Endothelial cell of umbilical vein (primary cell): ENCODE data around the gene DCLK2. TPM values are rescaled to one million over a fixed set of nuclear protein-coding genes. Genes with fewer than 3 reads are reported as not detected.

Experiments used
- BruUV-seq: library from RNA; stranded (reverse); fragments of 400-500 nt; replicated peaks from 2 replicates; lab custom pipeline; 2021; lab: Mats Ljungman, UMichigan
- CTCF ChIA-PET: fragments of 300-600, 350-600 bp; sonication (Branson Sonifier 250); formaldehyde crosslinking; loops from one replicate; lab custom pipeline; 2021; ENCODE audit warnings: antibody characterized with exemption, inconsistent platforms; lab: Charles Lee
- POLR2A ChIA-PET: fragments of 300-600, 350-600 bp; sonication (Branson Sonifier 250); formaldehyde crosslinking; loops from one replicate; lab custom pipeline; 2021; ENCODE audit warnings: antibody characterized with exemption, inconsistent platforms; lab: Charles Lee
- DNase-seq: peaks from one replicate; pipeline ENCODE4 v3.0.0-alpha.2; 2011; ENCODE audit warnings: low read depth, low spot score
- FAIRE-seq: peaks from 2 replicates; lab custom pipeline; 2011; peaks lifted over from hg19 to GRCh38; lab: Jason Lieb, UNC
- H2AFZ ChIP-seq: 2 replicates; pipeline ENCODE4 v1.6.0; 2012; ENCODE audit warnings: low read depth, low read length, control low read depth, inconsistent platforms
- H3K27ac ChIP-seq: 2 replicates; pipeline ENCODE4 v1.5.1; 2011; ENCODE audit warnings: low read depth, mild to moderate bottlenecking, control low read depth, low read length, moderate library complexity; ENCODE audit not compliant: insufficient read depth
- H3K27me3 ChIP-seq, 2 experiments: 2 replicates each; pipeline versions ENCODE4 v1.6.0 to v1.6.1; 2011; ENCODE audit warnings: low read length in 2 of 2, mixed read lengths in 1 of 2; ENCODE audit not compliant: control insufficient read depth in 2 of 2, insufficient read depth in 2 of 2
- H3K36me3 ChIP-seq, 2 experiments: 2 replicates in 1 of 2; 3 replicates in 1 of 2; pipeline ENCODE4 v1.5.1; 2011; ENCODE audit warnings: low read length in 2 of 2, mild to moderate bottlenecking in 1 of 2, moderate library complexity in 1 of 2; ENCODE audit not compliant: control insufficient read depth in 2 of 2, insufficient read depth in 2 of 2; ENCODE audit errors: extremely low read depth in 1 of 2
- H3K4me1 ChIP-seq: 3 replicates; pipeline ENCODE4 v1.5.1; 2011; ENCODE audit warnings: mild to moderate bottlenecking, low read length; ENCODE audit not compliant: control insufficient read depth, insufficient read depth; ENCODE audit errors: extremely low read depth
- H3K4me2 ChIP-seq: 2 replicates; pipeline ENCODE4 v1.6.1; 2011; ENCODE audit warnings: low read length, control low read depth, mixed read lengths; ENCODE audit not compliant: insufficient read depth
- H3K4me3 ChIP-seq, 3 experiments: fragments of 200-600 bp in 1 of 3; sonication (generic), shearing (Covaris generic) in 1 of 3; replicated peaks in 1 of 3; 2 replicates each; pipeline ENCODE4 v1.5.1; 2011 to 2016; ENCODE audit warnings: control low read depth in 3 of 3, low read length in 3 of 3, mild to moderate bottlenecking in 2 of 3, inconsistent platforms in 1 of 3, low read depth in 1 of 3, moderate library complexity in 1 of 3; ENCODE audit not compliant: insufficient read depth in 1 of 3
- H3K79me2 ChIP-seq: 2 replicates; pipeline ENCODE4 v1.6.0; 2012; ENCODE audit warnings: low read length, inconsistent platforms; ENCODE audit not compliant: control insufficient read depth, insufficient read depth
- H3K9ac ChIP-seq: replicated peaks from 2 replicates; pipeline ENCODE3; 2011; ENCODE audit warnings: low read length, control low read depth; ENCODE audit not compliant: insufficient read depth; ENCODE audit errors: extremely low read depth
- H3K9me1 ChIP-seq: replicated peaks from 3 replicates; pipeline ENCODE4 v1.6.0; 2011; ENCODE audit warnings: mild to moderate bottlenecking, low read length; ENCODE audit not compliant: control insufficient read depth, insufficient read depth; ENCODE audit errors: extremely low read depth
- H3K9me3 ChIP-seq: replicated peaks from 2 replicates; pipeline ENCODE4 v1.5.1; 2012; ENCODE audit warnings: low read length, inconsistent platforms; ENCODE audit not compliant: control insufficient read depth, insufficient read depth
- H4K20me1 ChIP-seq: replicated peaks from 2 replicates; pipeline ENCODE3; 2011; ENCODE audit warnings: mild to moderate bottlenecking, low read length; ENCODE audit not compliant: control insufficient read depth, insufficient read depth; ENCODE audit errors: extremely low read depth
- CTCF ChIP-seq, 2 donors: IDR thresholded peaks; 1 replicate in 1 of 2; 2 replicates in 1 of 2; pipeline ENCODE4 v1.5.1; 2011; ENCODE audit warnings: low read length in 2 of 2, mild to moderate bottlenecking in 2 of 2, moderate library complexity in 2 of 2, control low read depth in 1 of 2, inconsistent platforms in 1 of 2, low read depth in 1 of 2; ENCODE audit not compliant: insufficient read depth in 1 of 2; ENCODE audit errors: extremely low read depth in 1 of 2
- FOS ChIP-seq: IDR thresholded peaks from 2 replicates; pipeline ENCODE4 v1.6.1; 2011; ENCODE audit warnings: mild to moderate bottlenecking, low read length, moderate library complexity, borderline replicate concordance; ENCODE audit not compliant: insufficient read depth
- GATA2 ChIP-seq: IDR thresholded peaks from 2 replicates; pipeline ENCODE4 v1.7.0; 2011; ENCODE audit warnings: low read depth, mild to moderate bottlenecking, moderate library complexity, mixed read lengths, low read length; ENCODE audit not compliant: insufficient read length, insufficient read depth
- MYC ChIP-seq: IDR thresholded peaks from one replicate; pipeline ENCODE4 v1.6.1; 2011; ENCODE audit warnings: mild to moderate bottlenecking, low read depth, low read length
- dilution Hi-C: fragments of 300-500 bp; cut with MboI; formaldehyde crosslinking; loops from one replicate; pipeline ENCODE4 v1.15.0; 2019; ENCODE audit warnings: low sequenced_read_pairs; ENCODE audit not compliant: extremely low pct_ligation_motif_present
- intact Hi-C: fragments of 100-400 bp; cut with micrococcal nuclease; formaldehyde crosslinking; loops from one replicate; pipeline ENCODE4 v1.10.0; 2022
- polyA plus RNA-seq, 4 experiments: library from polyadenylated mRNA; depleted of rRNA in 3 of 4; stranded (reverse) in 3 of 4; unstranded in 1 of 4; fragments of >200 nt; gene quantifications; 2 replicates each; pipeline versions ENCODE4 v1.2.1 to v1.2.3, GENCODE V29; 2011 to 2012; ENCODE audit warnings: missing spikeins in 1 of 4
- total RNA-seq: library from RNA; stranded (reverse); gene quantifications from 2 replicates; pipeline ENCODE4 v1.2.3, GENCODE V29; 2021
- TF ChIP-seq, protein P1 (sequence below): IDR thresholded peaks from 2 replicates; pipeline ENCODE4 v1.6.1; 2011; ENCODE audit not compliant: insufficient read depth, insufficient read length

DCLK2 gene
- total and polyA plus RNA-seq, 2 donors (not counting 3 experiments of a cell fraction or from before 2014, with no cell fraction given) = 1.7 to 4.7 TPM

DNA sequence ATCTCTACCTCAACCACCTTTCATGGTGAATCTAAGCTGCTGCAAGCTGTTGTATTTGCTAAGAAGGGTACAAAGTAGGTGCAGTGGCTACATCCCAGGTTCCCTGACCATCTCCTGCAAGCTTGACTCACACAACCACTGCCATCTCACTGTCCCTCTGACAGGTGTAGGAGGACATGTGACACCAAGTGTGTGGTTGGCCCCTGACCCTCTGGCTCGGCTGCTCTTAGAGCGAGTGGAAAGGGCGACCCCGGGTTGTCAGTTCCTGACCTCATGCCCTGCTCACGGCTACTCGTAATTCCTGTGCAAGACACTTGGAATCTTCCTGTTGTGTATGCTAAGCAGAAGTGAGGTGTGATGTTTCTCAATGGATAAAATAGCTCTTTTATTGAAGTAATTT lies 184.4 kb downstream of the DCLK2 start:
- no peaks in the 10 kb centered on the region for H3K27me3 ChIP-seq
- H3K4me1 ChIP-seq = peaks cover 4% of the 10 kb centered on the region
- H3K79me2 ChIP-seq = no peaks in the 10 kb centered on the region
- no peak overlapping the region for H3K4me3 ChIP-seq
- no peaks in the 10 kb centered on the region for H4K20me1 ChIP-seq
- H3K9me3 ChIP-seq = no peaks in the 10 kb centered on the region
- no peak for FAIRE-seq
- no peak overlapping the region for H3K27ac ChIP-seq
- H3K9me1 ChIP-seq = no peaks in the 10 kb centered on the region
- BruUV-seq = no TSS peak
- no peak overlapping the region for H2AFZ ChIP-seq
- POLR2A ChIA-PET = no interaction called here
- intact Hi-C loops = no loop called here
- TF ChIP-seq, protein P1, sequence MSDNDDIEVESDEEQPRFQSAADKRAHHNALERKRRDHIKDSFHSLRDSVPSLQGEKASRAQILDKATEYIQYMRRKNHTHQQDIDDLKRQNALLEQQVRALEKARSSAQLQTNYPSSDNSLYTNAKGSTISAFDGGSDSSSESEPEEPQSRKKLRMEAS = no peak
- TF ChIP-seq GATA2 = no peak
- TF ChIP-seq CTCF (IDR thresholded peaks at IDR 0.05; ENCODE audit: extremely low read depth in 1 of 2, insufficient read depth in 1 of 2, low read depth in 1 of 2, low read length in 2 of 2) = no peak
- no peak for TF ChIP-seq MYC
- TF ChIP-seq FOS = no peak
- no peak for DNase-seq
- H3K4me2 ChIP-seq = no peak overlapping the region
- H3K36me3 ChIP-seq = no peaks in the 10 kb centered on the region
- dilution Hi-C loops = no loop called here
- H3K9ac ChIP-seq = no peak overlapping the region
- CTCF ChIA-PET = interaction anchor here (1.0 kb wide), 1 partner anchor 18 kb away, joined by 4 read pairs; no protein-coding TSS in a partner anchor
